Body of pancreas (tissue), 4 donors: Measurements from ENCODE around the gene VWA5B1.

Experiments used
- CTCF ChIP-seq, 7 experiments: fragments of 450-650 bp in 4 of 7; fragments of 200-600 bp in 3 of 7; sonication (generic) in 3 of 7; IDR thresholded peaks; one replicate each; pipeline ENCODE4 v1.5.1; 2016 to 2019; ENCODE audit warnings: antibody characterized with exemption in 7 of 7
- POLR2A ChIP-seq, 3 donors: fragments of 450-650 bp; IDR thresholded peaks; one replicate each; pipeline ENCODE4 v1.6.1; 2016; ENCODE audit warnings: antibody characterized with exemption in 3 of 3, mild to moderate bottlenecking in 2 of 3

GRCh38 chr1:20383631-20384030 lies 93.0 kb downstream of the VWA5B1 start:
- no peak for TF ChIP-seq CTCF (IDR thresholded peaks at IDR 0.05)
- TF ChIP-seq POLR2A (IDR thresholded peaks at IDR 0.05), result no peak
